HG03378 (cell line): ENCODE data around the gene SIAH3.
"Not testable (repeated sequence)": the region's sequence is repeated elsewhere in the genome, so short reads cannot be mapped to it uniquely, and the experiment has no call there.

Experiments
- ATAC-seq: cut with Tn5 transposase; IDR thresholded peaks from one replicate; pipeline ENCODE4 v1.9.1; 2021; ENCODE audit warnings: mild to moderate bottlenecking, moderate library complexity; ENCODE audit not compliant: unreplicated experiment

Gene SIAH3

GRCh38 chr13:45784755-45785675 lies 66.5 kb downstream of the SIAH3 start:
- no peak for ATAC-seq

- ATAC-seq, result no peak
Observed at GRCh38 chr13:45783346-45784043, 68.1 kb downstream of the SIAH3 start.

GRCh38 chr13:45782327-45783045 lies 69.1 kb downstream of the SIAH3 start:
- ATAC-seq, result no peak

GRCh38 chr13:45781553-45782326 lies 69.8 kb downstream of the SIAH3 start:
- no peak for ATAC-seq

- ATAC-seq, result no peak
Observed at GRCh38 chr13:45779901-45780300, 71.7 kb downstream of the SIAH3 start.

GRCh38 chr13:45778882-45779281 lies 72.7 kb downstream of the SIAH3 start:
- ATAC-seq, result no peak

- no peak for ATAC-seq
Observed at GRCh38 chr13:45776748-45777147, 74.8 kb downstream of the SIAH3 start.

GRCh38 chr13:45775401-45775963 lies 76.1 kb downstream of the SIAH3 start:
- ATAC-seq, result no peak

GRCh38 chr13:45773944-45774343 lies 77.6 kb downstream of the SIAH3 start:
- ATAC-seq, result no peak

GRCh38 chr13:45773236-45773635 lies 78.3 kb downstream of the SIAH3 start:
- no peak for ATAC-seq

GRCh38 chr13:45770886-45771285 lies 80.7 kb downstream of the SIAH3 start:
- no peak for ATAC-seq

GRCh38 chr13:45768656-45769479 lies 82.7 kb downstream of the SIAH3 start:
- no peak for ATAC-seq

- no peak for ATAC-seq
Observed at GRCh38 chr13:45765464-45765863, 86.1 kb downstream of the SIAH3 start.

- ATAC-seq, result no peak
Observed at GRCh38 chr13:45763419-45763818, 88.1 kb downstream of the SIAH3 start.

GRCh38 chr13:45757589-45757988 lies 94.0 kb downstream of the SIAH3 start:
- not testable (repeated sequence) for ATAC-seq

- ATAC-seq, result not testable (repeated sequence)
Observed at GRCh38 chr13:45756498-45756897, 95.1 kb downstream of the SIAH3 start.

- ATAC-seq, result no peak
Observed at GRCh38 chr13:45752510-45752909, 99.0 kb downstream of the SIAH3 start.

- ATAC-seq, result no peak
Observed at GRCh38 chr13:45751885-45752284, 99.7 kb downstream of the SIAH3 start.

- no peak for ATAC-seq
Observed at GRCh38 chr13:45750566-45750965, 101.0 kb downstream of the SIAH3 start.
